ENCODE data around the gene LPCAT2.

GRCh38 chr16:55565086-55565485 is 56.2 kb downstream of the LPCAT2 start:
- TF ChIP-seq JUND (IDR thresholded peaks at IDR 0.05; ENCODE audit: low read length) (no peak), CTCF (IDR thresholded peaks at IDR 0.05; ENCODE audit: control extremely low read depth in 1 of 3, insufficient read depth in 1 of 3, low read depth in 1 of 3, low read length in 3 of 3) (no peak), BRCA1 (IDR thresholded peaks at IDR 0.05; ENCODE audit: low read depth, low read length) (no peak), JUN (IDR thresholded peaks at IDR 0.05; ENCODE audit: low read depth, low read length) (no peak), CHD7 (IDR thresholded peaks at IDR 0.05; ENCODE audit: insufficient replicate concordance, low read length) (no peak), POLR2AphosphoS5 (IDR thresholded peaks at IDR 0.05; ENCODE audit: low read depth, low read length) (no peak), ZNF274 (IDR thresholded peaks at IDR 0.05; ENCODE audit: borderline replicate concordance, extremely low read depth, low read length) (no peak), POLR2A (IDR thresholded peaks at IDR 0.05; ENCODE audit: control extremely low read depth in 1 of 2, low read depth in 2 of 2, low read length in 2 of 2) (no peak), EP300 (IDR thresholded peaks at IDR 0.05; ENCODE audit: borderline replicate concordance in 1 of 2, low read depth in 2 of 2, low read length in 2 of 2) (no peak), EZH2 (IDR thresholded peaks at IDR 0.05; ENCODE audit: low read depth, low read length, severe bottlenecking) (no peak)
